Iris pigment epithelial cell (primary cell): ENCODE measurements around the gene OR10A7.
"Not testable (repeated sequence)": the region's sequence is repeated elsewhere in the genome, so short reads cannot be mapped to it uniquely, and the experiment has no call there.

ENCODE experiments used
- DNase-seq: peaks from one replicate; pipeline ENCODE4 v3.0.0-alpha.2; 2011; ENCODE audit warnings: low read depth

Gene OR10A7

GRCh38 chr12:55220725-55221124, at the start of gene OR10A7:
TSS of gene OR10A7 (plus strand) at chr12:55221025. CDS start at chr12:55221025, 0 bp downstream.
- no peak for DNase-seq

- DNase-seq = no peak
Observed at GRCh38 chr12:55171445-55171844, 49.4 kb upstream of the OR10A7 start.

- DNase-seq = not testable (repeated sequence)
Observed at GRCh38 chr12:55171846-55172245, 49.0 kb upstream of the OR10A7 start.

GRCh38 chr12:55172686-55173085, 48.1 kb upstream of the OR10A7 start:
- DNase-seq = no peak

- no peak for DNase-seq
Observed at GRCh38 chr12:55173456-55173855, 47.4 kb upstream of the OR10A7 start.

GRCh38 chr12:55188573-55188972, 32.3 kb upstream of the OR10A7 start:
- no peak for DNase-seq

GRCh38 chr12:55188974-55189556, 31.8 kb upstream of the OR10A7 start:
- peak; percentile 73 for DNase-seq

- DNase-seq = no peak
Observed at GRCh38 chr12:55194382-55194781, 26.4 kb upstream of the OR10A7 start.

GRCh38 chr12:55226523-55226922, 5.7 kb downstream of the OR10A7 start:
- no peak for DNase-seq

- no peak for DNase-seq
Observed at GRCh38 chr12:55227643-55228042, 6.8 kb downstream of the OR10A7 start.

- no peak for DNase-seq
Observed at GRCh38 chr12:55244309-55244708, 23.5 kb downstream of the OR10A7 start, which contains the start of gene OR6C74. TSS of gene OR6C74 (plus strand) at chr12:55244609. CDS start at chr12:55247288, 2,679 bp downstream.

GRCh38 chr12:55246159-55246558, 25.3 kb downstream of the OR10A7 start:
- DNase-seq = no peak

- no peak for DNase-seq
Observed at GRCh38 chr12:55250944-55251343, 30.1 kb downstream of the OR10A7 start.

- DNase-seq = no peak
Observed at GRCh38 chr12:55253281-55253680, 32.5 kb downstream of the OR10A7 start.

GRCh38 chr12:55256831-55257230, 36.0 kb downstream of the OR10A7 start:
- no peak for DNase-seq

- DNase-seq = no peak
Observed at GRCh38 chr12:55258303-55258702, 37.5 kb downstream of the OR10A7 start.
